ENCODE results near the gene POU4F1. TPM values are rescaled to one million over a fixed set of nuclear protein-coding genes. Genes with fewer than 3 reads are reported as not detected.

The POU4F1 gene
- total and polyA plus RNA-seq, 2 of the 13 experiments (the other 11 are each of a cell fraction or from before 2014, with no cell fraction given), result 1.0 to 1.1 TPM

GRCh38 chr13:78589206-78589605, 14.1 kb downstream of the POU4F1 start:
- Histone ChIP-seq H3K4me2 (ENCODE audit: low read depth, low read length) (no peak overlapping the region), H3K4me1 (ENCODE audit: insufficient read depth, low read length) (no peaks in the 10 kb centered on the region), H4K20me1 (ENCODE audit: insufficient read depth, low read length) (no peaks in the 10 kb centered on the region), H3K36me3 (replicated peaks in 1 of 2; ENCODE audit: control insufficient read depth in 1 of 2, insufficient read depth in 2 of 2, low read length in 2 of 2) (no peaks in the 10 kb centered on the region), H2AFZ (ENCODE audit: low read length) (no peak overlapping the region), H3K79me2 (ENCODE audit: insufficient read depth, low read length) (no peaks in the 10 kb centered on the region), H3K27me3 (ENCODE audit: control insufficient read depth in 1 of 2, insufficient read depth in 2 of 2, low read length in 2 of 2) (peaks cover 0 to 15% of the 10 kb centered on the region in 2 experiments; a peak in 2 of 5 replicates), H3K27ac (ENCODE audit: extremely low read length, insufficient read depth, low read length) (no peak overlapping the region), H3K9ac (ENCODE audit: insufficient read depth, low read depth, low read length) (no peak overlapping the region), H3K4me3 (replicated peaks in 1 of 3; ENCODE audit: insufficient read depth in 1 of 3, low read depth in 2 of 3, low read length in 3 of 3) (no peak overlapping the region), H3K9me3 (ENCODE audit: low read length) (no peaks in the 10 kb centered on the region)
- CTCF ChIA-PET (ENCODE audit: low intra/inter-chr PET ratio, low total read pairs), result no interaction called here
- in situ Hi-C loops (cut with HindIII; ENCODE audit: extremely low pct_ligation_motif_present, low pct_unique_long_range_greater_than_20kb), result no loop called here
- ATAC-seq, result peak; percentile 58; the same call in 2 of the 3 replicates
- POLR2A ChIA-PET, result no interaction called here
- BruUV-seq (replicated peaks), result no TSS peak
- intact Hi-C loops (cut with micrococcal nuclease; ENCODE audit: unreplicated experiment), result no loop called here
- 7% methylated on average over 7 of the region's 7 CpGs for WGBS (ENCODE audit: low lambda C conversion rate)
- DNase-seq (ENCODE audit: low spot score), result peak; percentile 39
- FAIRE-seq, result no peak
- TF ChIP-seq POLR2AphosphoS5 (IDR thresholded peaks at IDR 0.05; ENCODE audit: low read depth, low read length), result no peak
- TF ChIP-seq TERF1 (CRISPR knock-in tag; IDR thresholded peaks at IDR 0.05), result no peak
- 0 out of 2 replicates have a peak, but pooled peaks have one; percentile 34 for TF ChIP-seq ZNF574 (CRISPR knock-in tag; IDR thresholded peaks at IDR 0.05)
- TF ChIP-seq ZNF350 (CRISPR knock-in tag; IDR thresholded peaks at IDR 0.05; ENCODE audit: borderline replicate concordance, low read depth), result no peak
- peak; percentile 50; the same call in 1 of the 2 replicates for TF ChIP-seq ZNF232 (CRISPR knock-in tag; IDR thresholded peaks at IDR 0.05; ENCODE audit: borderline replicate concordance)
- TF ChIP-seq CREB1 (IDR thresholded peaks at IDR 0.05), result no peak
- TF ChIP-seq CREB1 (CRISPR knock-in tag; IDR thresholded peaks at IDR 0.05), result no peak
- TF ChIP-seq YY1 (IDR thresholded peaks at IDR 0.05; ENCODE audit: insufficient read depth, insufficient replicate concordance, low read depth, low read length), result no peak
- no peak for TF ChIP-seq HIVEP1 (CRISPR knock-in tag; IDR thresholded peaks at IDR 0.05)
- peak; percentile 98 for TF ChIP-seq MIER2 (CRISPR knock-in tag; IDR thresholded peaks at IDR 0.05)
- TF ChIP-seq ZBTB4 (CRISPR knock-in tag; IDR thresholded peaks at IDR 0.05; ENCODE audit: borderline replicate concordance), result no peak
- TF ChIP-seq NFE2L1 (CRISPR knock-in tag; IDR thresholded peaks at IDR 0.05; ENCODE audit: borderline replicate concordance), result no peak
- TF ChIP-seq PATZ1 (CRISPR knock-in tag; IDR thresholded peaks at IDR 0.05), result peak; percentile 38; the same call in 1 of the 2 replicates
- no peak for TF ChIP-seq ARID3A (IDR thresholded peaks at IDR 0.05; ENCODE audit: low read depth, low read length)
